ENCODE data around the gene GRIK5.

Gene GRIK5

DNA sequence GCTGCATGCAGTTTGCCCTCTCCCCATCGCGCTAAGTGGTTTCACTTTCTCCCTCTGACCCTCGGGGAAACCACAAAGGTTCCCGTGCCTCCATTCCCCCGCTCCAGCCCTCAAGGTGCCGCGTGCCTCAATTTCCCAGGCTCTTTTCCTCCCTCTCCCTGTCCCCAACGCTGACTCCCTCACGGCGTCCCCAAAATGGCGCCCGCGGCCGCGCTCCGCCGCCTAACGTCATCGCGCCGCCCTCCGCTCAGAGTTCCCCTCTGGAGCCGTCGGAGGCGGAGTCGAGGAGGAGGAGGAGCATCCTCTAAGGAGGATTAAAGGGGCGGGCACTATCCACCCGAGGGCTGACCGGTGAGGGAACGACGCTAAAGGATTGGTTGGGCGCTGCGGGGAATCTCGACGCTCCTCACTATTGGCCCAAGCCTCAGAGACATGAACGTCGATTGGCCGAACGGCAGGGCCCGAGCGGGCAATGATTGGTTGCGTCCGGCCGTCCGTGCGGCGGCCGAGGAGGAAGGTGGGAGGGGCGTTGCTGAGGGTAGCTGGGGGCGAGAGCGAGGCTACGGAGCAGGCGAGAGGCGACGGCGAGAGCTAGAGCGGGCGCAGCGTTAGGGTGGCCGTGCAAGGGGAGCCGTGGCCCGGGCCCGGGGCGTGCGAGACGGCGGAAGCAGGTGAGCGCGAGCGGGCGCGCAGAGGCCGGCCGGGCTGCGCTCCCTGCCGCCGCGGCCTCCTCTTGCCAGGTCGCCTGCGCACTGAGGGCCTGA lies 5.8 kb upstream of the GRIK5 start, which contains the start of gene ZNF574:
Gene ZNF574, plus strand, starts transcription at position 551 of the 764 bp plus-strand sequence. CDS start 2,441 bp downstream, outside the sequence.
- peak; percentile 95 for DNase-seq

DNA sequence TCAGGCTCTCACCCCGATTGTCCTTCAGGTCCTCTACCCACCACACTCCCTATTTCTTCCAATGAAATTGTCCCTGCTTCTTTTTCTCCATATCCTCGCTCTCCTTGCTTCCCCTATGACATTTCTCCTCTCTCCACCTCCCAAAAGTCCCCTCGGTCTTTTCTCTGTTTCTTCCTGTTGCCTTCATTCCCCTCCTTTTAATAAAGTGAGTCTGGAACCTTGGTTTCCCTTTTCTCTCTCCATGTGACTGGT lies 5.3 kb upstream of the GRIK5 start:
- DNase-seq, result no peak

DNA sequence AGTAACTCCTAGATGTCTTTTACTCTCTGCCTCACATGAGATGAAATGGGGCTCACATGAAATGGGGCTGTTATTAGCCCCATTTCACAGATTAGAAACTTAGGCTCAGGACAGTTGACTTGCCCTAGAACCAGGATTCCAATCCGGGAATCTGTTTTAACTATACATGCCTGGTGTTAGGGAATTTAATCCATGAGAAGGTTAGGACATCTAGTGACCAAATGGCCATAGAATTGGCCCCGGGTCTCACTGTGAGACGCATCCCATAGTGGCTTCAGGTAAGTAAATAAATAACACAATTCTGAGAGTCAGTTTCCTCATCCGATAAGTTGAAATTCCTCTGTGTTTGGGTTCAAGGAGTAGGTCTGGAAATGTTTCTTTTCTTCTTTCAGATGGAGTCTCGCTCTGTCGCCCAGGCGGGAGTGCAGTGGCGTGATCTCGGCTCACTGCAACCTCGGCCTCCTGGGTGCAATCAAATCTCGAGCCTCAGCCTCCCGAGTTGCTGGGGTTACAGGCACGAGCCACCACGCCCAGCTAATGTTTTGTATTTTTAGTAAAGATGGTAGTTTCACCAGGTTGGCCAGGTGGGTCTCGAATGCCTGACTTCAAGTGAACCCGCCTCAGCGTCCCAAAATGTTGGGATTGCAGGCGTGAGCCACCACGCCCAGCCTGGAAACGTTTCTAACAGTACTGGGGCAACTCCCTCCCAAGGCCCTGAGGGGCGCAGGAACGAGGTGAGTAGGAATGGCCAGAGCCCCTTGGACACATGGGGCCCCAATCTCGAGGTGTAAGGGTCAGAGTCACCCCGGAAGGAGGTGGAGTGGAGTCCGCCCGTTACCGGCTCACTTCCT lies 4.7 kb upstream of the GRIK5 start:
- no peak for DNase-seq

DNA sequence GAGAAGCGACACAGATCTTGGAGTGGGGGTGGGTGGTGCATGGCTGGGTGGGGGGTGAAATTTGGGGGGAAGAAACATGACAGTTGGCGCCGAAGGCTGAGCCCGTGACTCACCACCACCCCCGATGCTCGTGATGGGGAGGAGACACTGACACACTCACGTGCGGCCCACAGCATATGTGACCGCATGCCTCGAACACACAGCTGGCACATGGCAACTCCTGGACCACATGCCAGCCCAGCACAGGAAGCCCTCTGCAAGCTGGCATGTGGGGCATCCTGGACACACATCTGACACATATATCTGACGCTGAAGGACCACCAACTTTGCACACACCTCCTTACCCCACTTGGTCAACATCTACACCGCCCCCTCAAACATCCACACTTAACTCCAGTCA lies 1.2 kb upstream of the GRIK5 start:
- no peak for DNase-seq

DNA sequence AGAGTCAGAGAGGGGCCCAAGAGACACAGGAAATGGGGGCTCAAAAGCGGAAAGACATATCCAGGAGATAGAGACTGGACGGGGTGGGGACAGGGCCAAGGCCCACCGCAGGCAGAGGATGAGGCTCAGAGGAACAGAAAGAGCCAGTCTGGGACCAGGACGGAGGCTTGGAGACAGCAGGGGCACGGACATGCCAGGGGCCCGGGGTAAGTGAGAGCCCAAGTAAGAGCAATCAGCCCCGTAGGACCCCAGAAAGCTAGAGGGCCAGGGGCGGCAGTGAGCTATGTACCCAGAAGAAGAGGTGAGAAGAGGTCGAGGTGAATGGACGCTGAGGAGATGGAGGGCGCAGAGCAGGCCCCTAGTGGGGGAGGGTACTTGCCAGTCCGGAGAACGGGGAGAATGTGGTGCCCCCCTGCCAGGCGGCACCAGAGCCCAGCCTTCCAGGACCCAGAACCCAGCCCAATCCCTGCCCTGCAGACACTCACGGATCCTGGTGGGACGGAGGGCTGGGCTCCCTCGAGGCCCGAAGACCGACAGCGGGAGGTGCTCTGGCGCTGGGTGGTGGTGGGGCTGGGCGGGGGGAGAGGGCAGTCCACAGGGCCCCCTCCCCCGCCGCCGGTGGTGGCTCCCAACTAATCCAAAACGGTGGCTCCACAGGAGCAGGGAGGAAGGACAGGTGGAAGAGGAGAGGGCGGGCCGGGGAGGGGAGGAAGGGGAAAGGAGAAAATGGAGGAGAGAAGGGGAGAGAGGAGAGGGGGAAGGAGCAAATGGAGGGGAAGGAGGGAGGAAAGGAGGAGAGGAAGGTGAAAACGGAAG lies 1.0 kb downstream of the GRIK5 start:
- DNase-seq, result no peak

DNA sequence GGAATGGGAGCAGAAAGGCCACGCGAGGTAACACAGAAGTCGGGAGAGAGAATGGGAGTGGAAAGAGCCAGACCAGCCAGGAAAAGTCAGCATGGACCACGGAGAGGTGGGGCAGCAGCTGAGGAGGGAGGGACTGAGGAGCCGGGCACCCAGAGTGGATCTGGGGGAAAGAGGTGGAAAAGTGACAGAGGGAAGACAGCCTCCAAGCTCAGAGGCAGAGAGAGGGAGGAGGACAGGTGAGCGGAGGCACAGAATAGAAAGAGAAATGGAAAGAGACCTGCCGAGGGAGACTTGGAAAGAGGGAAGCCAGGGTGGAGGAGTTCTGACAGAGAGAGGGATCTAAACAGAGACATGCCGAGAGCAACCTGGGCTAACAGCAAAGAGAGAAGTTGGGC lies 1.6 kb downstream of the GRIK5 start:
- DNase-seq, result no peak

DNA sequence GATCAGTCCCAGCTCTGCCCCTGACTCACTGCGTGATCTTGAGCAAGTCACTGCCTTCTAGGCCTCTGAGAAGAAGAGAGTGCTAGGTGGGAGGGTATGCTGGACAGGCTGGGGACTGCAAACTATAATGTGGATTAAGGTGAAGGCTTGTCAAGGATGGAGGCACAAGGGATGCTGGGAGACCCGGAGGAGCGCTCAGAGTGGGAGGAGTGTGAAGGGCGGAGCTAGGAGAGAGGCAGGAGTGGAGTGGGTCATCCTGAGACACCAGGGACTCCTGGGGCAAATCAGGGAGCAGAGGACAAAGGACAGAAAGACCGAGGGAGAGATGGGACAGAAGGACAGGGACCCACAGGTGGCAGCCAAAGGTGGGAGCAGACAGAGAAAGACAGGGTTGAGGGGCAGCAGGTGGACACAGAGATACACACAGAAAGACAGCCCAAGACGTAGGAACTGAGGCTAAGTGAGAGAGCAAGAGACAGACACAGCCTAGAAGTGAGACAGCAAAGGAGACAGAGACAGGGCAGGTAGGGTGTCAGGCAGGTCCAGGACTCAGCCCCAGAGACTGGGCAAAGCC lies 2.6 kb downstream of the GRIK5 start:
- DNase-seq, result no peak

DNA sequence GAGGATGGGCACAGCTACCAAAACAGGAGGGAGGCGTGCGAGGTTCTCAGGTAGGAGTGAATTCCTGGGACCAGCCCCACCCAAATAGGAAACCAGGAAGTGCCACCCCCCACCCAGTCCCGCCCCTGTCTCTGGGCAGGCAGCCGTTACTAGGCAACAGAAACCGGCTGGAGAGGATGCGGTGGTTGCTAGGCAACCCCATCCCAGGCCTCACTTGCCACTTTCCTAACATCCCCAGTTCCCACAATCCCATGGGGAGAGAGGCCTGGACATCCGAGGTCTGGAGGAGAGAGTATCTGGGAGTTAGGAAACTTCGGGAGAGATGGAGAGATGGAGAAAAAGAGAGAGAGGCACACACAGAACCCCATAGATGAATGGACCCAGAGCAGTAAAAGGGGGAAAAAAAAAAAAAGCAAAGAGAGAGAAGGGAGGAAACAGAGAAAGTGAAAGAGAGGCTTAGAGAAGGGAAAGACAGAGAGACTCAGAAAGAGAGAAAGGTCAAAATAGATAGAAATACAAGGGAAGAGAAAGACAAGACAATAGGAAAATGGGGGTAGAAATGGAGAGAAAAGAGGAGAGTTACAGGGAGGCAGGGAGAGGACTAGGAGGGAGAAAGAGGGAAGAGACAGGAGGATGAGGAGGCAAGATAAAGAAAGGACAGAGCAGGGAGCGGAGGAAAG lies 3.8 kb downstream of the GRIK5 start:
- no peak for DNase-seq

DNA sequence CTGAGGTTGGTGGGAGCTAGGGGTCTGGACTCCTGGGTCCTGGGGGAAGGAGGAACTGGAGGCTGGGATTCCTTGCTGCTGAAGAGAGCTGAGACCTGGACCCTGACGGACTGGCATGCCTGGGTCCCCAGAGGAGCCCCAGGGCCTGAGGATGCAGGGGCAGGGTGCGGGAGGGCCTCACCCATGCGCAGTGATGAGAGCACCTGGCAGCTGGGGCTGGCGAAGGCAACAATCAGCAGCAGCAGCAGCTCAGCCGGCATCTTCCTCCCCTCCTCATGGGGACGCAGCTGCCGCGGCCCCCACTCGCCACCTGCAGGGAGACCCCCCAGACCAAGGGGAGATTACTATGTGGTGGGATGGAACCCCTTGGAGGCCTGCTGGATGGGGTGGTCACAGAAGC lies 4.5 kb downstream of the GRIK5 start:
- no peak for DNase-seq

DNA sequence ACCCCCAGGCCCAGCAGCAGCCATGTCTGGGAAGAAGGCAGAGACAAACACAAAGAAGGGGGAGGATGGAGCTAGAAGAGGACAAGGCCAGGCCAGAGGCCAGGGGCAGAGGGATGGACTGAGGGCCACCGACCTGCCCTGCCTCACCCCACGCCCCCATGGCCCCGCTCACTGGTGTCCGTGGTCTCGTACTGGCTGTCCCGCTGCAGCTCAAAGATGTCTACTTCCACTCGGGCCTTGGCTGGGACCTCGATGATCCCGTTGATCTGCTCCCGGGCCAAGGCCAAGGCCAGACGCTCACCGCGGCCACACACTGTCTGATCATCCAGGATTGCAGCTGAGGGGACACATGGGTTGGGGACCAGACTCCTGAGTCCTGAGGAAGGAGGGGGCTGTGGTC lies 5.0 kb downstream of the GRIK5 start:
- no peak for DNase-seq

DNA sequence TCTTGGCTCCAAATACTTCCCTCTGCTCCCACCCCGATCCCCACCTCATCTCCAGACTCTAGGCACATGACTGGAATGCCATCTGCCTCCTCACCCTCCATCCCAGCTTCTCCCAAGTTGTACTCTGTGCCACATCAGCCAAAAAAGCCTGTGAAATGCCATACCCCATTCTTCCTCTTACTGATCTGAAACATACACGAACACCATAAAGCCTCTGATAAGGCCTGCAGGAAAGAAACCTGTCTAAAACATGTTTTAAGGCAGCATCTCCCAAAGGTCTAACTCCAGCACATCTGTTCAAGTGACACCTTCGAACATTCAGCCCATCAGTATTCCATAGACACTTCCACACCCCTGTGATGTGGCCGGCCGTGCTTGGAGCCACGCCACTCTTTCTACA lies 5.6 kb downstream of the GRIK5 start:
- no peak for DNase-seq

DNA sequence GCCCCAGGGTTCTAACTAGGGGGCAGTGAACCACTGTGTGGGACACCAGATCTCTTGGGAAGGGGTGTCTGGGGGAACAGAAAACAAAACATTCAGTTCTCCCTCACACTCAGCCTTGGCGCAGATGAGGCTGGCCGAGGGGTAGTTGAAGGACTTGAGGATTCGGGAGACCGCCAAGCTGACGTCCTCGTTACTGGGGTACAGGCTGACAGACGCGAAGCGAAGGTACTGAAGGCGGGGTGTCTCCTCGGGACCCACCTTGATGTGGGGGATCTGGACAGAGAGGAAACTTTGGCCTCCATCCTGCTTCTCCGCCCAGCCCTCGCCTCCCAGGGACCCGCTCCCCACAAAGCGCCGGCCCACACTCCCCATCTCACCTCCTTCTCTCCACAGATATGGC lies 7.6 kb downstream of the GRIK5 start:
- DNase-seq, result no peak

DNA sequence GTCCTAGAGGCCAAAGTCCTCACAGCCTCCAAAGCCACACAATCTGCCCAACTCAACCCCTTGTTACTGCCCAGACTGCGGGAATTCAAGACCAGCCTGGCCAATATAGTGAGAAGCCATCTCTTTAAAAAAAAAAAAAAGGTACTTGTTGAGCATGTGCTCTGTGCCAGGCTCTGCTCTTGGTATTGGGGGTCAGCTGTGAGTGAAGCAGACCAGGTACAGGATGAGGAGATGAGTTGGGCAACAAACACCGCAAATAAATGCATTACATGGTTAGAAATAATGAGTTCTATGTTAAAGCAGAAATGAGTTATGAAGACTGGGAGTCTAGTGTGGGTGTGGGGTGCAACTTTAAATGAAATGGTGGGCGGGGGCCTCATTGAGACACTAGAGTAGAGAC lies 9.9 kb downstream of the GRIK5 start:
- DNase-seq, result no peak

DNA sequence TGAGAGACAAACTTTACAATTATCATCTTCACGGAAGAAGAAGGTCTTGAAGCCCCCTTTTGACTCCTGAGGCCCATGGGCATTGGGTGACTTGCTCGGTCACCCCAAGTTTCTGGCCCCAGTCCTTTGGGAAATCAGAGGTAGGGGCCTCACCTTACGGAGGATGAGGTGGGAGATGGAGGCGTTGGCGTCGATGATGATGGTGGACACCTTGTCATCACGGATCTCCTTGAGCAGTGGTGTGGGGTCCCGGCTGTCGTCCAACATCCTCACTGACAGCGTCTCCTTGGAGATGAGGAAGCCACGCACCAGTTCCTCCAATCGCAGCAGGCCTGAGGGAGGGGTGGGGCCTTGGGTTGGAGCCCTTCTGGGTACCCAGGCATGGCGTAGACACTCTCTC lies 10.8 kb downstream of the GRIK5 start:
- no peak for DNase-seq

DNA sequence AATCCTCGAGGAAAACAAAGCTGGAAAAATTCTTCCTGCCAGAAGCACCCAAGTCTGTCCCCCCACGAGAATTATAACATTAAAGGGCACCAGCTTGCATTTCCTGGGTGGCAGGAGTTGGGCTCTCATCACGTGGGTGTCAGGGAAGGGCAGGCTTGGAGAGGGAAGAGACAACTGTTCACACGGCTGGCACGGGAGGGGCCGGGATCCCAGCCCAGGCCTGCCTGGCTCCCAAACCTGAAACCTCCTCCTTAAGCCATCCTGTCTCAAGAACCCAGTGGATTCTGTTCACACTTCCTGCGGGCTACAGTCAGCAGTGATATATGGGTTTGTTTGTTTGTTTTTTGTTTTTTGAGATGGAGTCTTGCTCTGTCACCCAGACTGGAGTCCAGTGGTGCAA lies 12.2 kb downstream of the GRIK5 start:
- no peak for DNase-seq

DNA sequence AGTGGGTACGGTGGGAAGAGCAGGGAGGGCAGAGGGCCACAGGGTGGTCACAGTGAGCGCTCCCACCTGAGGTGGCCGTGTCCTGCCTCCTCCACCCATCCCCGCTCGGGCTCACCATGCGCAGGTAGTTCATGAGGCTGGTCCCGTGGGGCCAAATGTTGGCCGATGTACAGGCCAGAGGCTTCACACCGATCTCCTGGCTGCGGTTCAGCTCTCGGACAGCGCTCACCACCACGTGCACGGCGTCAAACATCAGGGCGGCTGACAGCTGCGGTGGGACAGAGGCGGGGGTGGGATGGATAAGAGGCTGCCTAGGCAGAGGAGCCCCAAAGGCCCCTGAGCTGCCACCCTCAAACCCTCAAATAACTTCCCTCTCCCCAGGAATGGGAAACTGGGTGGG lies 15.8 kb downstream of the GRIK5 start:
- DNase-seq, result no peak

DNA sequence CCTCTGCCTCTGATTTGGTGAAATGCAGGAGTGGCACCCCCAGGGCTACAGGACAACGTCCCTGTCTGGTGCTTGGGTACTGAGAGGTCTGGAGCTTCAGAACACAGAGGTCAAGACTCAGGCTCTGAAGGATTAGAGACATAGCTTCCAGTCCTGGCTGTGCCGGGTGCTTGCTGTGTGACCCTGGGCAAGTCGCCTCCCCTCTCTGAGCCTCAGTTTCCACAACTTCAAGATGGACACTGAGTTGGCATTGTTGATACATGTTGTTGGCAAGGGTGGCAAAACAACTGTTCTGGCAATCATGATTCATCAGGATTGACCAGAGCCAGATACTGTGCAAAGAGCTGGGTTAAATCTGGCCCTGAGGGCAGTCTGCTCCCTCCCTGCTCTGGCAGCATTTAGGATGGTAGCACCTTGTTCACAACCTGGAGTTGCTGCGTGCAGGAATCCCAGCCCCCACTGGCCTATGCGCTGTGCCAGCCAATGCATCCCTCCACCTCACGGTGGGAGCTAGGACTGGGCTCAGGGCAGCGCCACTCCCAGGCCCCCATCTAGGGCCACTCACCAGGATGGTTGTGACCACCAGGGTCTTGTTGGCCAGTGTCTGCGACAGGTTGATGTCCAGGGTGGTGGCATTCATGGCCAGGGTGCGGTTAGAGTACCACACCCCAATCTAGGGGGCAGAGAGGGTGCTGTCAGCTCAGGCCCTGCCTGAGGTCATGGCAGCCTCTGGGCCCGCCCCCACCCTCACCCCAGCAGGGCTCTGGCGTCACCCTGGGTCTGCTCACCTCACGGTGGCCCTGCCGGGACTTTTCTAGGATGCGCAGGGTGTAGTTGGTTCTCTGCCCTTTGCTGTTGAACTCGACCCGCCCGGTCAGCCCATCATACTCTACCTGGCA lies 16.7 kb downstream of the GRIK5 start:
- DNase-seq, result no peak

DNA sequence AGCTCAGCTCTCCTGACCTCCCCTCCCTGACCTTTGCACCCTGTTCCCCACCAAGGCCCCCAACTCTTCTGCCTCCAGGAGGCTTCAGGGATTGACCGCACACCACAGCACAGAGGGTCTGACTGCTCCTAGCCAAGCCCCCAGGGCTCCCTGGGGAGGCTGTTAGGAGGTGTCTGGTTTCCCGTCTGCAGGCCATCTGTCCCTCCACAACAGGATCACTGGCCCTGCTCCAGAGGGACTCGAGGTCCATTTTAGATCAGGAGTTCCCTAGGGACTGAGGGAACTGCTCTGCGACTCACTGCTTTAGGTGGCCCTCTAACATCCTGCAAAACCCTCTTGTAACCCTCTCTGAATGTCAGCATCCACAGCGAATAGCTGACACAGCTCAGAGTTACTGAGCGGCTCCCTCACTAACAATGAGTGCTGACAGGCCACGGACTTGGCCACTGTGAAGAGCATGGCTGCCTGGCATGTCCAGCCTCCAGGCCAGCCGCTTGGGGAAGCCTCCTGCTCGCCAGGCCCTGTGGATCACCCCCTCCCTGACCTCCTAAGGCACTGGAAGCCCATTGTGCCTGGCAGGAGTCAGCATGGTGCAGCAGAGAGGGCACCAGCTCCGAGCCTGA lies 17.7 kb downstream of the GRIK5 start:
- DNase-seq, result no peak

DNA sequence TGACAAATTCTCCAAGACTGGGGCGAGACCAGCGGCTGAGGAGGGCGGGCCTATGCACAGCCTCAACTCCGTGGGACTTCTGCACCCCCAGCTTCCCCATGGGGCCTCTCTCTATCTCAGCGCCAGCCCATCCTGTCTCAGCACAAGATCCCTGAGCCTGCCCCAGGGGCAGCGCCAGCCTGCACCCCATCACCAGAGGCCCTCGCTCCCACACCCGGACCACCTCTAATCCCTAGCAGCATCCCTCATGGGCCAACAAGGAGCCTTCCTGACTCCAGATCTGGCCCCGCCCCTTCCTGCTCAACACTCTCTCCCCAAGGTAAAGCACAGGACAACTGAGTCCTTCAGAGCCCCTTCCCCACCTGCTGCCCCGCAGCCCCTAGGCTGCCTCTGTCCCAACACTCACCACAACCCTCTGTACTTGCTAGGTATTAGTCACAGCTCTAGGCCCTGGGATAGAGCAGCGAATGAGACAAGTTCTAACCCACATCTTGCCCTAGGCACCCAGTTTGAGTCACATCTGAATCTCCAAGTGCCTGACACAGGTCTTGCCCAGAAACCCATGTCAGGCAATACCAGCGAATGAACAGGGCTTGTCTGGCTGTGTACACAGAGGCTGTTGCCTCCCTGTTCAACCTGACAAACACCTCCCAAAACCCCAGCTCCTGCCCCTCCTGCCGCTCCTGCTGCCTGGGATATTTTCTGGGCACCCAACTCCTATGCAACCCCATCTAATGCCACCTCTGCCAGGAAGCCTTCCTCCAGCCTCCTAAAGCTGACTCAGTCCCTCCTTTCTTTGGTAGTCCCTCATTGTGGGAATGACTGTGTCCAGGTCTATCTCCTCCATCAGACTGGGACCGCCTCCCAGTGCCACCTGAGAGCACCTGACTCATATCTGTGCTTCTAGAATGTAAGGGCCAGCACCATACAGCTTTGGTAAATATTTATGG lies 18.6 kb downstream of the GRIK5 start:
- DNase-seq, result no peak

DNA sequence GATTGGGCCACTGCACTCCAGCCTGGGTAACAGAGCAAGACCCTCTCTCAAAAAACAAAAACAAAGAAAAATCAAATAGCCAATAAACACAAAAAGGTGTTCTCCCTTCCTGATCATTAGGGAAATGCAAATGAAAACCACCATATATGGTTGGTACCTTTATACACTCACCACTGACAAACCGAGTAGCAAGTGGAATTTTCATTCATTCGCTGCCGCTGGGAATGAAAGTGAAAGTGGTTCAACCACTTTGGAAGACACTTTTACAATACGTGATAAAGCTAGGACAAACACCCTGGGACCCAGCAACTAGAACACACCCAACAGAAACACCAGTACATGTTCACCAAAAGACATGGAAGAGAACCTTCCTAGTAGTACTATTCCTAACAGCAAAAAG lies 21.0 kb downstream of the GRIK5 start:
- DNase-seq, result no peak

All from KG1 (cell line).